ENCODE measurements around the gene LAMA5. TPM values are rescaled to one million over a fixed set of nuclear protein-coding genes. Genes with fewer than 3 reads are reported as not detected.
A peak's percentile ranks its signal among the peaks of the same experiment; 100 is the strongest.

LAMA5 gene
- total RNA-seq, 1 experiment from 2014 or later: 321 TPM

DNA sequence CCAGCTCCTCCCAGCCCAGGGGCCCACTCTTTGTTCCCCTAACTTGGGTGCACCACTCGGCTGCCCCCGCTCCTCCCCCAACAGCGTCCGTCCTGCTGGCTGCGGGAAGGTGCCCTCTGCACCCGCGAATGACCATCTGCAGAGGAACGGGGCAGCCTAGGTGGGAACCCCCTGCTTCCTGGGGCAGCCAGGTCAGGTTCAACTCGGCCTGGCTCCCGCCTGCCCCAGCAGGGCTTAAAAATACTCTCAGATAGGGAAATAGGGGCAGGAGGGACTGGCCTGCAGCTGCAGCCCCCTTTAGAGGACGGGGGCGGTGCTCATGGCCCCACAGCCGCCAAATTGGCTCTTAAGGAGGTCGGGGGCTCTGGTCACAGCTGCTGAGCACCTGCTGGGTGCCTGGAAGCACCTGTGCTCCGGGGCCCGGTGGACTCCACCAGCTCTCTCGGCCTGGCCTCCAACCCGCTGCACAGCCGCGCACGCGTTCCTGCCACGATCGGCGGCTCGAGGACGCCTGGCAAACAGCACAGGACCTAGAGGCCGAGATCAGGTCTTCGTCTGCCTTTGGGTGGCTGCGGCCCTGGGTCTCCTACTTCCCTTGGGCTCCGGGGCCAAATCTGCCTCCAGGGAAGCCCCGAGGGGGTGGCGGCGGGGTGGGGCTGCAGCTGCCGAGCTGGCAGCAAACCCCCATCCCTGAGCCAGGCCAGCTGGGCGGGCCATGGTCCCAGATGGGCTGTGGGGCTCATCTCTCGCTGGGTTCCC lies 700 bp upstream of the LAMA5 start:
- BruUV-seq (replicated peaks): no TSS peak
- no peaks in the 10 kb centered on the region for H3K27me3 ChIP-seq (ENCODE audit: insufficient read depth, low read length)
- ChIA-PET POLR2A (interaction anchor here (0.9 to 2.6 kb wide), 5 partner anchors 11 to 19 kb away, joined by 3 to 12 read pairs (median 6); partner anchors contain the start of gene RPS21), CTCF (interaction anchor here (1.0 to 1.7 kb wide), 3 partner anchors 9 to 15 kb away, joined by 4 to 10 read pairs (median 8); no protein-coding TSS in a partner anchor), RAD21 (ENCODE audit: low non-redundant PET in 1 of 2, low total read pairs in 2 of 2, uncharacterized antibody in 2 of 2, unreplicated experiment in 2 of 2) (no interaction called here)
- H3K4me1 ChIP-seq (ENCODE audit: control insufficient read depth in 1 of 2, insufficient read depth in 2 of 2, low read length in 2 of 2): peaks cover 66 to 78% of the 10 kb centered on the region in 2 experiments
- no peaks in the 10 kb centered on the region for H3K9me2 ChIP-seq (ENCODE audit: insufficient read depth)
- no peaks in the 10 kb centered on the region for H4K20me1 ChIP-seq (ENCODE audit: insufficient read depth)
- intact Hi-C loops (cut with micrococcal nuclease): loop anchor here (5.0 kb wide), 1 partner anchor 66 kb away; the partner anchor contains the start of gene ADRM1
- no peaks in the 10 kb centered on the region for H3K36me3 ChIP-seq (ENCODE audit: control insufficient read depth in 1 of 2, insufficient read depth in 2 of 2, low read length in 2 of 2)
- peak overlapping the region; percentile 60 for H3K9ac ChIP-seq (ENCODE audit: low read length)
- DNase-seq (ENCODE audit: low read depth, low spot score) (no peak), ATAC-seq (no peak)
- peak overlapping the region; percentile 100 for H3K4me2 ChIP-seq (ENCODE audit: low read length)
- TF ChIP-seq POLR2A (IDR thresholded peaks at IDR 0.05; ENCODE audit: borderline replicate concordance, extremely low read depth, insufficient read depth, insufficient read length) (no peak), EZH2 (IDR thresholded peaks at IDR 0.05) (no peak), MAX (IDR thresholded peaks at IDR 0.05) (no peak), YY1 (IDR thresholded peaks at IDR 0.05; ENCODE audit: extremely low read depth, insufficient replicate concordance, low read depth, low read length) (no peak), ZFX (IDR thresholded peaks at IDR 0.05) (peak; percentile 30; the same call in 1 of the 2 replicates)
- TF ChIP-seq, protein P1, sequence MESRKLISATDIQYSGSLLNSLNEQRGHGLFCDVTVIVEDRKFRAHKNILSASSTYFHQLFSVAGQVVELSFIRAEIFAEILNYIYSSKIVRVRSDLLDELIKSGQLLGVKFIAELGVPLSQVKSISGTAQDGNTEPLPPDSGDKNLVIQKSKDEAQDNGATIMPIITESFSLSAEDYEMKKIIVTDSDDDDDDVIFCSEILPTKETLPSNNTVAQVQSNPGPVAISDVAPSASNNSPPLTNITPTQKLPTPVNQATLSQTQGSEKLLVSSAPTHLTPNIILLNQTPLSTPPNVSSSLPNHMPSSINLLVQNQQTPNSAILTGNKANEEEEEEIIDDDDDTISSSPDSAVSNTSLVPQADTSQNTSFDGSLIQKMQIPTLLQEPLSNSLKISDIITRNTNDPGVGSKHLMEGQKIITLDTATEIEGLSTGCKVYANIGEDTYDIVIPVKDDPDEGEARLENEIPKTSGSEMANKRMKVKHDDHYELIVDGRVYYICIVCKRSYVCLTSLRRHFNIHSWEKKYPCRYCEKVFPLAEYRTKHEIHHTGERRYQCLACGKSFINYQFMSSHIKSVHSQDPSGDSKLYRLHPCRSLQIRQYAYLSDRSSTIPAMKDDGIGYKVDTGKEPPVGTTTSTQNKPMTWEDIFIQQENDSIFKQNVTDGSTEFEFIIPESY (IDR thresholded peaks at IDR 0.05; ENCODE audit: extremely low read depth, insufficient replicate concordance, low read length): no peak
- H3K4me3 ChIP-seq (replicated peaks in 1 of 2; ENCODE audit: low read depth in 1 of 2, low read length in 2 of 2): peak overlapping the region; percentile 39 to 83
- H3K9me3 ChIP-seq (ENCODE audit: control insufficient read depth in 1 of 2, insufficient read depth in 1 of 2, low read depth in 1 of 2, low read length in 2 of 2): no peaks in the 10 kb centered on the region
- no peak overlapping the region for H2AFZ ChIP-seq (ENCODE audit: low read depth, low read length, poor library complexity, severe bottlenecking)
- peak overlapping the region; percentile 52; the same call in 1 of the 2 replicates for H3K27ac ChIP-seq (ENCODE audit: low read depth, low read length)
- peaks cover 42% of the 10 kb centered on the region for H3K79me2 ChIP-seq (ENCODE audit: insufficient read depth, low read length)
